Putamen (tissue), 1 donor: ENCODE measurements around the gene LAIR1.
"Not testable (repeated sequence)": the region's sequence is repeated elsewhere in the genome, so short reads cannot be mapped to it uniquely, and the experiment has no call there.

ENCODE experiments used
- DNase-seq: peaks from one replicate; pipeline ENCODE4 v3.0.0-alpha.2; 2016; ENCODE audit warnings: low spot score

LAIR1 gene

DNA sequence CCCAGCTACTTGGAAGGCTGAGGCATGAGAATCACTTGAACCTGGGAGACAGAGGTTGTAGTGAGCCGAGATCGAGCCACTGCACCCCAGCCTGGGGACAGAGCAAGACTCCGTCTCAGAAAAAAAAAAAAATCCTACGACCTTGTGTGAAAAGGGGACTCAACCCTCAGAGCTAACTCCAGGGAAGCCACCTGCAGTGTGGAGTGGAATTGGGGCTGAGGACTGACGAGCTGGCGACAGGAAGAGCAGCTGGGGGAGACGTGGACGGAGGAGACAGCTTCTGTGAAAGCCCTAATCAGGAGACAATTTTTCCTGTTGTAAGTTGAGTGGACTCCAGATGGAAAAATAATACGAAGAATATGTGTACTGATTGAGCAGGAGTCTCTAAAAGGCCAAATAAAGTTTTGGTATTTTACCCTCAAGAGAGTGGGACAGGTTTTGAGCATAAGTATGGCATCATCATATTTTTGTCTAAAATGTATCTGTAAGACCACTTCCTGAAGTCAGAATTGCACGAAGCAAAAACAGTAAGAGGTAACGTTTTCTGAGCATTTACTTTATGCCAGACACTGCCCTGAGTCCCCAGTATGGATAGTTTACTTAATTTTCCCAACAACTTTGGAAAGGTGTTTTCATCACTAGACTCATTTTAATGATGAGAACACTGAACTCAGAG, 12.0 kb upstream of the LAIR1 start:
- no peak for DNase-seq

- not testable (repeated sequence) for DNase-seq
Measured at GRCh38 chr19:54375181-54375938, 10.6 kb upstream of the LAIR1 start.

GRCh38 chr19:54373781-54374631, 9.3 kb upstream of the LAIR1 start:
- no peak for DNase-seq

DNA sequence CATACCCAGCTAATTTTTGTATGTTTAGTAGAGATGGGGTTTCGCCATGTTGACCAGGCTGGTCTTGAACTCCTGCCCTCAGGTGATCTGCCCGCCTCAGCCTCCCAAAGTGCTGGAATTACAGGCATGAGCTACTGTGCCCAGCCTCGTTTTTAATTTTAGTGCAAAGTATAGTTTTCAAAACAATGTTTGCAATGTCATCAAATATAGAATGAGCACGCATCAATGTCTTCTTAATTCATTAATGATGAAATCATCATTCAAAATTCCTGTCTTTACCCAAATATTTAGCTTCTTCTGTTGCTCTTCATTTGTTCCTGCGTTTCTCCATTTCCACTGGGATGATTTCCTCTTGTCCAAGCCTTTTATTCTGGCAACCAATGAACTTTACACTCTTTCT, 6.7 kb upstream of the LAIR1 start:
- DNase-seq = not testable (repeated sequence)

DNA sequence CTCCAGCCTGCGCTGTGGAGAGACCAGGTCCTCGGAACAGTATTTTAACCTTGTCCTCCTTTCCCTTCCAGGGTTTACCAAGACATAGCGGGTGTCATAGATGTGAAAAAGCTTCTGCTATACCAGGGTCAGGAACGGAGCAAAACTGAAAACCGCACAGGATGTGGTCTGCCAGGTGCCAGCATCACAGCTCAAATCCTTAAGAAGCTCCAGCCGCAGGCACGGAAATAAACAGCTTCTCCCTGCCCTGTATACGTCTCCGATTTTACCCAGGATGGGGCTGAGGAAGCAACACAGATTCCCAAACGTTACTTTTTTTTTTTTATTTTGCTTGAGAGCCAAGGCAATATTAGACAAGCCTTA, 5.7 kb upstream of the LAIR1 start:
- not testable (repeated sequence) for DNase-seq

- not testable (repeated sequence) for DNase-seq
Measured at GRCh38 chr19:54369688-54370433, 5.1 kb upstream of the LAIR1 start.

GRCh38 chr19:54369082-54369687, 4.5 kb upstream of the LAIR1 start:
- no peak for DNase-seq

DNA sequence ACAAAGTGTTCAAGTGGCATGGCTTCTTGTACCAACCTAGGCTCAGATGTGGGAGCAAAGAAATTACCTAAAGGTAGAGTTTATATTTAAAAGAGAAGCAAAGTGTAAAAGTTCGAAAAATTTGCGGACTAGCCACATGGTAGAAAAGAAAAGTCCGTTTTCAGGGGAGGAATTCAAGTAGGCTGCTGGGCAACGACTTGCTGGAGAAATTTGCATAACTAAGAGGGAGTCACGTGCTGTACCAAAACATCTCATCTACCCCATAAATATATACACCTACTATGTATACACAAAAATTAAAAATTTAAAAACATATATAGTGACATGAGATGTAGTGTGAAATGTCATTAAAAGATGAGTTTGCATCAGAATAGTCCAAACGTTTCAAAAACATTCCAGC, 2.1 kb upstream of the LAIR1 start:
- no peak for DNase-seq

GRCh38 chr19:54365798-54366197, 1.1 kb upstream of the LAIR1 start:
- DNase-seq = not testable (repeated sequence)

DNA sequence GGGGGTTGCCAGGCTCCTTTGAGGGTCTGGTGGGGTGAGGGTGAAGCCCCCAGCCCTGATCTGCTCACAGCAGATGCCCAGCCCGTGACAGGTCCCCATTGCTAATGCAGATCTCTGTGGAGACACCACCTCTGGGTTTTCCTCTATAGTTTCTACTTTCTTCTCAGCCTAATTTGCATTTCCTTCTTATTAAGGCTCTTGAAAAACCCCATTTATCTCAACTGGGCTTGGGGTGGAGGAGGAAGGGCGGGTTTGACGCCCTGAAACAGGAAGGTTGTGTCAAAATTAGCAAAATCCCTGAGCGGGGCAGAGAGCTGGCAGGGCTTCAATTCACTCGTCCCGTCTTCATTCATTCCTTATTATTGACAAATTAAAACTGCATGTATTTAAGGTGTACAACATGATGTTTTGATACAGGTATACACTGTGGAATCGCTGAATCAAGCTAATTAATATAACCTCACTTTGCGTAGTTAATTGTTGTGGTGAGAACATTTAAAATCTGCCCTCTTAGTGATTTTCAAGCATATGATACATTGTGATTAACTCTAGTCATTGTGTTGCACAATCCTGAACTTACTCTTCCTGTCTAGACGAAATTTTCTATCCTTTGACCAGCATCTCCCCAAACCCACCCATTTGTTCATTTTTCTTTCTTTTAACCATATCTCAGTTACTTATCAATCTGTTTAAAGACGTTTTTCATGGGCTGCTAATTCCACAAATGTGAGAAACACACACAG, 2.9 kb downstream of the LAIR1 start:
- DNase-seq = not testable (repeated sequence)

DNA sequence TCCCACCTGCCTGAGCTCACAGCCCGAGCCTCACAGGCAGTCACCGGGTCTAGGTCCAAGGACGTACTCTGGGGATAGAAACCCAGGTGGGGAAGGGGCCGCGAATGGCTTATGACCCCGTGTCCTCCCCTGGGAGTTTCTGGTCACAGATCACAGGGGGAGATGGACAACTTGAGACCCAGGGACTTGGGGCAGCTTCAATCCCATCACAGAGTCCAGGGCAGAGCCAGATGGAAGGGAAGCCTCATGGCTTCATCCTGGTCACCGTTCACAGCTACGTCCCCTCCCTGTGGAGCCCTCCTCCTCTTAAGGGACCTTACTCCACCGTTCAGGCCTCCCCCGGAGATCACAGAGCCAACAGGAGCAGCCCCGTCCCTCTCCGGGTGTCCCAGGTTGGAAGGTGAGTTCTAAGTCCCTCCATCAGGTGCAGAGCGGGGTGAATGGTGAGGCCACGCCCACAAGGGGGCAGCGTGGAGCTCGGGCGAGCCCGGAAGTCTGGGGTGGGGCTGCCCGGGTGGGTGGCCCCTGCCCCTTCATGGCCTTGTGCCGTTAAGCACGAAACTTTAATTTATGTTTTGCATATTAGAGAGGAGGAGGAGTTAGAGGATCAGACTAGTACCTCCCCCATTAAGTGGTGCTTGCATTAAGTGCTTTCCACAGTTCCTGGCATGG, 5.4 kb downstream of the LAIR1 start:
- not testable (repeated sequence) for DNase-seq

- DNase-seq = no peak
Measured at GRCh38 chr19:54357381-54357780, 7.3 kb downstream of the LAIR1 start.

DNA sequence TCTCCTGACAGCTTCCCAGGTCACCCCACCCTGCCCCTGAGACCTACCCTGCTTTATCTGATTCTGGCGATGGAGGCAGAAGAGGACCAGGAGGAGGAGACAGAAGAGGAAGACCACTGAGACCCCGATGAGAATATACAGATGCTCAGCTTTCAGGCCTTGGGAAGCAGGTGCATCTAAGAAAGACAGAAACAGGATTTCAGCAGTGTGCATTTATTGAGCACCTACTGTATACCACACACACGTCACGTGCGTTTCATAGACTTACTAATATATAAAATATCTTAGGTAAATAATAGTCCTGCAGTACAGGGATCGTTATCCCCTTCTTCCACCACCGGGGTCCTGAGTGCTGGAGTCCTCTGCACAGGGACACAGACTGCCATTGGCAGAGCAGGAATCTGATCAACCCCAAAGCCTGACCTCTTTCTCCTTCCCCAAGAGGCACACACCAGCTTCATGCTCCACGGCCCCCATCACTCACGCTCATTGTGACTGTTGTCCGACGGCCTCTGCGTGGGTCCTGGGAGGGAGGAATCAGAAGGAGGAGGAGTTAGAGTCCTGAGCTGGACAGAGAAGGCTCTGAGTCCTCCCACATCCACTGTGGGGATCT, 8.2 kb downstream of the LAIR1 start:
- DNase-seq = no peak

- no peak for DNase-seq
Measured at GRCh38 chr19:54355675-54356074, 9.1 kb downstream of the LAIR1 start.

GRCh38 chr19:54354761-54355160, 10.0 kb downstream of the LAIR1 start:
- no peak for DNase-seq

DNA sequence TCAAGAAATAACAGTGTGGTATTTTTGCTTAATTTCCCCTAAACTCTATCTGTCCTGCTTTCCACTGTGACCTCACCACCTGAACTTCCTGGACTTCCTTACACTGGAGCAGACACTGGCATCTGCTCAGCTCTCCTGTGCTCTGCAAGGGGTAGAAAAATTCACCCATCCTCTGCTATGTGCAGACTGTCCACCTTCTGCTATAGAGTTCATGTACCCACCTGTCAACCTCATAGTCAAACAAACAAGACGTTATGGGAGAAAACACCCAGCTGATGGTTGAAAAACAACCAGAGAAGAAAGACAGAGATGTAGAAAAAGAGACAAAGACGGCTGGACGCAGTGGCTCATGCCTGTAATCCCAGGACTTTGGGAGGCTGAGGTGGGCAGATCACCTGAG, 12.2 kb downstream of the LAIR1 start:
- DNase-seq = no peak

- DNase-seq = no peak
Measured at GRCh38 chr19:54352041-54352440, 12.7 kb downstream of the LAIR1 start.

DNA sequence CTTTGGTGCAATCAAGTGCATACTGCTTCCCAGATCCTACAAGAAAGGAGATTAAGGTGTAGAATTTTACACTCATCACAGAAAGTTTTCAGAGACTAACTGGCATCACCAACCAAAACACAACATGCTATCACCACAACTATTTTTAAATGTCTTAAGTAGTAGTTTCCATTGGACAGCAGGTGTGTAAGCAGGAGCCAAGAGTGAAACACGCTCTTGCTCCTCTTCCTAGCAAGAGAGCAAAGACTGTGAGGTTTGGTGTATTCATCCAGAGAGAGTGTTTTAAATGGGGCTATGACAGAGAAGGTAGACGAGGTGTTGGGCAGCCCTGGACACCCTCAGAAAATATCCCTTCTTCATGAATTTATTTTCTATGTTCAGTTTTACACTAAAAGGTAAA, 13.3 kb downstream of the LAIR1 start:
- DNase-seq = no peak

DNA sequence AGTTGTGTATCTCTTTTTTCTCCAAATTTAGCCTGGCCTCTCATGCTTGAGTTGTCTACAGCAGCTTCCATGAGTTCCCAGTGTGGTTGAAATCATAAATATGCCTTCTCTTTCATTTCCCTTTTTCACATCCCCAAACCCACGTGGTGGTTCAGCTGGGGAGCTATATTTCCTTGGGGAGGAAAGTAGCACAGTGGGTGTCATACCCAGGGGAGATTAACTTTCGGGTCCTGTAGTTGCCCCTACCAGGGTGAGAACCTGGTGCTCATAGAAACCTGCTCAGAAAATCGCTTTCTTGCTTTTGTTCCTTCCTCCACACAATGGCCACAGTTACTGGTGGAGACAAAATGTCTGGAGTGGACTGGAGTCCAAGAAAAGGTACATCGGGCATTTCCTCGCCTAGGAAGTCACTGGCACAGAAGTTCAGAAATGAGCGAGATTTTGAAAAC, 18.8 kb downstream of the LAIR1 start:
- no peak for DNase-seq

GRCh38 chr19:54343868-54344267, 20.9 kb downstream of the LAIR1 start:
- no peak for DNase-seq
